ENCODE data around the gene CDH9. TPM values are rescaled to one million over a fixed set of nuclear protein-coding genes. Genes with fewer than 3 reads are reported as not detected.

CDH9 gene
- total RNA-seq, 2 donors from 2014 or later, result not detected

DNA sequence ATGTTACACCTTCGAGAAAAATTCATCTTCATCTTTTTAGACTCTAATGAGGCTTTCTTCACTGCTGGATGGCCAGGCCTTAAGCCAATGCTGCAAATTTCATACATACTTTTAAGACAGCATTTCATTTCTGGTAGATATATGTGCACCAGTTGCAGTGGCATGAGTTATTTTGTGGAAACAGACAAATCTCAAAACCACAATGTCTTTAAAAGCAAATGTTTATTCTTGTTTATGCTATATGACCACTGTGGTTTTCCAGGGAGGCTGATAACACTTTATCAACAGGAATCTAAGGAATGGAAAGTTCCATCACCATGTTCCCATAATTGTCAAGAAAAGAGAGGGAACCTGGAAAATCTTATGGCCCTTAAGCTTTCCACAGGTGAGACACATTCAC lies 27.7 kb downstream of the CDH9 start:
- Mint-ChIP-seq H3K9me3 (peaks cover 13% of the 10 kb centered on the region), H3K4me3 (no peak overlapping the region), H3K27ac (no peak overlapping the region), H3K36me3 (ENCODE audit: low read depth) (no peaks in the 10 kb centered on the region), H3K27me3 (no peaks in the 10 kb centered on the region), H3K4me1 (no peaks in the 10 kb centered on the region)
- ATAC-seq (replicated peaks), result no peak

DNA sequence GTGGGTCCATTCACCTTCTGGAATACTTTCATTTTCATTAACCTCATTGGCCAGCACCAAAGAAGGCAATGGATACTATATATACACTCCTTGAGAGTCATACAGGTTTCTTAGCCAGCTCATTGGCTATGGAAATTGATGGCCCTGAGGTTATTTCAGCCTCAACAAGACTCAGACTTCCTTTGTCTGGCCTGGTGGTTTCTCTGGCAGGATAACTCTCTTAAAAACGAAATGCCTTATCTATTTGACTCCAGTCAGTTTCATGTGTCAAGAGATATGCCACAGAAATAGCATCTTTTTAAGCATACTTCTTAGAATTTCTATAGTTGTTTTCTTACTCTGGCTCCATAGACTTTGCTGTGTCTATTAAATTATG lies 28.9 kb downstream of the CDH9 start:
- H3K9me3 Mint-ChIP-seq, result peaks cover 16% of the 10 kb centered on the region

GRCh38 chr5:27008604-27009539 lies 29.5 kb downstream of the CDH9 start:
- Mint-ChIP-seq H3K9me3 (peaks cover 23% of the 10 kb centered on the region), H3K4me1 (no peaks in the 10 kb centered on the region), H3K36me3 (ENCODE audit: low read depth) (no peaks in the 10 kb centered on the region), H3K27ac (no peak overlapping the region), H3K27me3 (no peaks in the 10 kb centered on the region), H3K4me3 (no peak overlapping the region)
- ATAC-seq (replicated peaks), result no peak

More for the DNA sequence above, 28.9 kb downstream of the CDH9 start:
- Mint-ChIP-seq H3K36me3 (ENCODE audit: low read depth) (no peaks in the 10 kb centered on the region), H3K27me3 (no peaks in the 10 kb centered on the region), H3K4me1 (no peaks in the 10 kb centered on the region), H3K27ac (no peak overlapping the region), H3K4me3 (no peak overlapping the region)
- no peak for ATAC-seq (replicated peaks)

GRCh38 chr5:27007121-27007520 lies 31.3 kb downstream of the CDH9 start:
- H3K4me1 Mint-ChIP-seq, result no peaks in the 10 kb centered on the region
- ATAC-seq (replicated peaks), result no peak
- no peaks in the 10 kb centered on the region for H3K36me3 Mint-ChIP-seq (ENCODE audit: low read depth)
- no peak overlapping the region for H3K4me3 Mint-ChIP-seq
- no peak overlapping the region for H3K27ac Mint-ChIP-seq
- no peaks in the 10 kb centered on the region for H3K27me3 Mint-ChIP-seq
- peaks cover 24% of the 10 kb centered on the region for H3K9me3 Mint-ChIP-seq

- Mint-ChIP-seq H3K4me3 (no peak overlapping the region), H3K27ac (no peak overlapping the region), H3K27me3 (no peaks in the 10 kb centered on the region), H3K9me3 (peaks cover 17% of the 10 kb centered on the region), H3K36me3 (ENCODE audit: low read depth) (no peaks in the 10 kb centered on the region), H3K4me1 (no peaks in the 10 kb centered on the region)
- no peak for ATAC-seq (replicated peaks)
Observed at GRCh38 chr5:26986985-26987384, 51.4 kb downstream of the CDH9 start.

DNA sequence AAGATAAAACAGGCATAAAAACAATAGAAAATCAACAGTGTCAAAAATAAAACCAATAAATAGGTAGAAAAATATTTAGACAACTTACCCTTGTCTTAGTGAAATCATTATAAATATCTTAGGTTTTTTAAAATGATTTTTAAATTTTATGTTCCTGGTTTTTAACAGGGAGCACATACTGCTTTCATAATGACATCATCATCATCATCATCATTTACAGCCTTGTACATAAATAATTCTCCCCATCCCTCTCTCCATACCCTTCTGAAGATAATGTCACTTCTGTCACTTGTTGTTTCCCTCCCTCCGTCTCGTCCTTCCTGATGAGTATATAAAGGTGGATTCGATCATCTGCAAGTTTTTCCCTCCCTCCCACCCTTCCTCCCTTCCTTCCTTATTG lies 56.6 kb downstream of the CDH9 start:
- Mint-ChIP-seq H3K4me1 (no peaks in the 10 kb centered on the region), H3K36me3 (ENCODE audit: low read depth) (no peaks in the 10 kb centered on the region), H3K4me3 (no peak overlapping the region), H3K9me3 (peaks cover 7% of the 10 kb centered on the region), H3K27me3 (no peaks in the 10 kb centered on the region), H3K27ac (no peak overlapping the region)
- ATAC-seq (replicated peaks), result no peak

DNA sequence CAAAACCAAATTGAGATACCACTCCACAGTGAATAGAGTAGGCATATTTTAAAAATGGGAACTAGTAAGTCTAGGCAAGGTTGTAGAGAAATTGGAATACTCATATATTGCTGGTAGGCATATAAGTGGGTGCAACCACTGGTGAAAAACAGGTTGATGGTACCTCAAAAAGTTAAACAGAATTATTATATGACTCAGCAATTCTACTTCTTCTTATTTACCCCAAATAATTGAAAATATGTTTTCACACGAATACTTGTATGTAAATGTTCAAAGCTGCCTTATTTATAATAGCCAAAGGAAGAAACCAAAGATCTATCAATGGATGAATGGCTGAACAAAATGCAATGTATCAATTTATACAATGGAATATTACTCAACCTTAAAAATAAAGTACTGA lies 79.1 kb downstream of the CDH9 start:
- no peak overlapping the region for H3K27ac Mint-ChIP-seq
- H3K27me3 Mint-ChIP-seq, result no peaks in the 10 kb centered on the region
- no peaks in the 10 kb centered on the region for H3K36me3 Mint-ChIP-seq (ENCODE audit: low read depth)
- no peaks in the 10 kb centered on the region for H3K4me1 Mint-ChIP-seq
- H3K9me3 Mint-ChIP-seq, result peaks cover 16% of the 10 kb centered on the region
- H3K4me3 Mint-ChIP-seq, result no peak overlapping the region
- ATAC-seq (replicated peaks), result no peak

DNA sequence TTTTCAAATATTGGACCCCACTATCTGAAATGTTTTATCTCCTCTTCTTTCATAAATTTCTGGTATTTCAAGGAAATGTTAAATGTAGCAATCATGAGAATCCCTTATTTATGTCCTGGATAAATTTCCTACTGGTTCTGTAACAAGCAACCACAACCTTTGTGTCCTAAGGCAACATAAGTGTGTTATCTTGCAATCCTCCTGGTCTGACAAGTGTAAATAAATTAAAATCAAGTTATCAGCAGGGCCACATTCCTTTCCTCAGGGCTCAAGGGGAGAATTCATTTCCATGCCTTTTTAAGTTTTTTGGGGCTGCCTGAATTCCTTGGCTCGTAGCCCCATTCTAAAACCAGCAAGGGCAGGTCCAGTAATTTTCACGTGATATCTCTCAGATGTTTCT lies 83.2 kb downstream of the CDH9 start:
- no peak overlapping the region for H3K4me3 Mint-ChIP-seq
- H3K36me3 Mint-ChIP-seq (ENCODE audit: low read depth), result no peaks in the 10 kb centered on the region
- H3K27ac Mint-ChIP-seq, result no peak overlapping the region
- ATAC-seq (replicated peaks), result no peak
- no peaks in the 10 kb centered on the region for H3K4me1 Mint-ChIP-seq
- H3K9me3 Mint-ChIP-seq, result peaks cover 13% of the 10 kb centered on the region
- H3K27me3 Mint-ChIP-seq, result no peaks in the 10 kb centered on the region

DNA sequence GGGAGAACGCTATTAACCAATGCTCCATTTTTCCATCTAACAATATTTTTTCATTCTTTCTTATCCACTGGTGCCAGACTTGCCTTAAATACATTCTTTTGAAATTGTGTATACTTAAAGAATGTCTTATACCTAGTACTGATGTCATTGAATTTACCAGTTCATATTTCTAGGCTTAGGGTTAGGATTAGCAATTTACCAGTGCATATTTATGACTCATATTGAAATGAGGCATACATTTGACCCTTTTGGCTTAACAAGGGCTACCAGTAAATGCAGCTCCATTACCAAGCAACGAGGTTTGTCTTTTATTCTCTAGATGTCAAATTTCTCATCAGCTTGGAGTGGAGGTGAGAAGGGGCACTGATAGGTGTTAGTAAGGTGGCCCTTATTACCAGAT lies 89.5 kb downstream of the CDH9 start:
- no peaks in the 10 kb centered on the region for H3K36me3 Mint-ChIP-seq (ENCODE audit: low read depth)
- H3K27me3 Mint-ChIP-seq, result no peaks in the 10 kb centered on the region
- H3K4me1 Mint-ChIP-seq, result no peaks in the 10 kb centered on the region
- no peak overlapping the region for H3K4me3 Mint-ChIP-seq
- H3K9me3 Mint-ChIP-seq, result peaks cover 9% of the 10 kb centered on the region
- no peak for ATAC-seq (replicated peaks)
- H3K27ac Mint-ChIP-seq, result no peak overlapping the region

- H3K4me1 Mint-ChIP-seq, result no peaks in the 10 kb centered on the region
- no peak overlapping the region for H3K27ac Mint-ChIP-seq
- H3K36me3 Mint-ChIP-seq (ENCODE audit: low read depth), result no peaks in the 10 kb centered on the region
- H3K9me3 Mint-ChIP-seq, result peaks cover 4% of the 10 kb centered on the region
- no peaks in the 10 kb centered on the region for H3K27me3 Mint-ChIP-seq
- no peak overlapping the region for H3K4me3 Mint-ChIP-seq
- ATAC-seq (replicated peaks), result no peak
Observed at GRCh38 chr5:26945901-26946300, 92.5 kb downstream of the CDH9 start.

DNA sequence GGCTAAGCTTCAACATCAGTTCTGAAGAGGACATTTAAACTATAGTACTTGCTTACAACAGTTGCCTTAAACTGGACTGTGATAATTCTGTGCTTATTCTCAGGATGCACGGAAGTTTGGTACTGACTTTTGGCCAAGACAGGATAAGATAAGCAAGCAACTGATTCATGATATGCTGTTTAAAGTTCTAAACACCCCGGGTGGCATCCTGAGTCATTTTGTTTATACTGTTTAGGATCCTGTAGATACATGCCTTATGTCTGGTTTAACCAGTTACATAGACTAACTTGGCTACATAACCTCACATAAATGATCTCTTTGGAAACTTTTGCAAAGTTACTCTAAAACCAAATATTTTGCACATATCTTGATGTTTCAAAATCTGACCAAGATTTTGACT lies 95.9 kb downstream of the CDH9 start:
- Mint-ChIP-seq H3K9me3 (no peaks in the 10 kb centered on the region), H3K4me3 (no peak overlapping the region), H3K27me3 (no peaks in the 10 kb centered on the region), H3K36me3 (ENCODE audit: low read depth) (no peaks in the 10 kb centered on the region), H3K27ac (no peak overlapping the region), H3K4me1 (no peaks in the 10 kb centered on the region)
- ATAC-seq (replicated peaks), result no peak

DNA sequence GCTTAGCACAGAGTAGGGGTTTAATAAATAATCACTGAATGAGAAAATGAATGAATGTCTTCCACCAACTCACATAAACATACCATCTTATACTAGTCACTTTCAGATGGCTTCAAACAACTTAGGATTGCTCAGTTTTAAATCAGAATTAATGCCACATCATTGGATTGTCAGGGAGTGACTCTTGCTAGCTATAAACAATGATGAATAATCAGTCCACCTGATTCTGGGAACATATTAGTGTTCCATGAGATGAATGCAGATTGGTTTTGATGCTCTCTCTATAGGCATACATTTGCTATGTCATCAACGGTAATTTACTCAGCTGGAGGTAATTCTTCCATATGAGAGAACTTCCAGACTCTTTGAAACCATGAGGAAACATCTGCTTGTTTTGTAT lies 97.4 kb downstream of the CDH9 start:
- H3K9me3 Mint-ChIP-seq, result no peaks in the 10 kb centered on the region
- no peaks in the 10 kb centered on the region for H3K4me1 Mint-ChIP-seq
- no peaks in the 10 kb centered on the region for H3K27me3 Mint-ChIP-seq
- H3K4me3 Mint-ChIP-seq, result no peak overlapping the region
- no peaks in the 10 kb centered on the region for H3K36me3 Mint-ChIP-seq (ENCODE audit: low read depth)
- no peak for ATAC-seq (replicated peaks)
- no peak overlapping the region for H3K27ac Mint-ChIP-seq

DNA sequence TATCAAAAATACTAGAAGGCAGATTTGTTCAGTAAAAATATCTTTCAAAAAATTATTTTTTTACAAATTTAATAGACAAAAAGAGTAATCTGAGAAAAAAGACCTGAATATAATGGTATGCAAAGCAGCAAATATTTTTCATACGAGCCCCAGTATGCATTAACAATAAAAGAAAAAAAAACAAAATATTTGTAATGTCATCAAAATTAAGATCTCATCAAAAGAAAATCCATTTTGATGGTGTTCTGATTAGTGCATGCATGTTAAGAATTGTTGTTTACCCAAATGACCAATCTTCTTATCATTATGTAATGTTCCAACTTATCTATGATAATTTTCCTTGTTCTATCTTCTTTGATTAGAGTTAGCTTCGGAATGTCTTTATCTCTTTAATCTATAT lies 106.1 kb downstream of the CDH9 start:
- no peaks in the 10 kb centered on the region for H3K36me3 Mint-ChIP-seq (ENCODE audit: low read depth)
- peaks cover 12% of the 10 kb centered on the region for H3K9me3 Mint-ChIP-seq
- no peak for ATAC-seq (replicated peaks)
- no peaks in the 10 kb centered on the region for H3K27me3 Mint-ChIP-seq
- H3K4me1 Mint-ChIP-seq, result no peaks in the 10 kb centered on the region
- no peak overlapping the region for H3K4me3 Mint-ChIP-seq
- no peak overlapping the region for H3K27ac Mint-ChIP-seq

GRCh38 chr5:26921439-26921838 lies 116.9 kb downstream of the CDH9 start:
- H3K4me3 Mint-ChIP-seq, result no peak overlapping the region
- no peak for ATAC-seq (replicated peaks)
- H3K27ac Mint-ChIP-seq, result no peak overlapping the region
- no peaks in the 10 kb centered on the region for H3K27me3 Mint-ChIP-seq
- H3K36me3 Mint-ChIP-seq (ENCODE audit: low read depth), result no peaks in the 10 kb centered on the region
- H3K9me3 Mint-ChIP-seq, result peaks cover 26% of the 10 kb centered on the region
- no peaks in the 10 kb centered on the region for H3K4me1 Mint-ChIP-seq

DNA sequence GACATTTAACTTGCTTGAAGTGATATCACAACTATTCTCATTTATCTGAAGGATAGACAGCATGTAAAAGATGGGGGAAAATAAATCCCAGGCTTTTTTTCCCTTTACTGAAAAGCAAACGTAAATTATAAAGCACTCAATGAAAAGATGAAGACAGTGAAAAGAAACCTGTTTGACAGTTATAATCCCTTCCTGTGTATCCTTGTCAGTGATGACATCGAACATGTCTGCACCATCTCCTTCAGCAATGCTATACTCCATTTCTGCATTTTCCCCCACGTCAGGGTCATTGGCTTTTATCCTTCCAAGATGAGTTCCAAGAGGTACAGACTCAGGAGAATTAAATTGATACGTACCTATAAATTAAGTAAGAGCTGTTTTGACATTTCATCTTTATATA lies 134.9 kb downstream of the CDH9 start:
- ATAC-seq (replicated peaks), result no peak
- no peaks in the 10 kb centered on the region for H3K9me3 Mint-ChIP-seq
- no peak overlapping the region for H3K4me3 Mint-ChIP-seq
- no peaks in the 10 kb centered on the region for H3K36me3 Mint-ChIP-seq (ENCODE audit: low read depth)
- H3K27me3 Mint-ChIP-seq, result no peaks in the 10 kb centered on the region
- H3K4me1 Mint-ChIP-seq, result no peaks in the 10 kb centered on the region
- H3K27ac Mint-ChIP-seq, result no peak overlapping the region
